ENCODE data around the gene LONRF3. TPM values are rescaled to one million over a fixed set of nuclear protein-coding genes. Genes with fewer than 3 reads are reported as not detected.

Gene LONRF3
- total RNA-seq, 6 donors from 2014 or later = 24.6 to 66.0 (median 40.8) TPM

- no peak for ATAC-seq (ENCODE audit: low FRiP score in 2 of 2)
- Histone ChIP-seq H3K4me3 (no peak overlapping the region), H3K27ac (no peak overlapping the region), H3K4me1 (no peaks in the 10 kb centered on the region), H3K9me3 (no peaks in the 10 kb centered on the region), H3K36me3 (no peaks in the 10 kb centered on the region), H3K27me3 (no peaks in the 10 kb centered on the region)
- TF ChIP-seq EP300 (IDR thresholded peaks at IDR 0.05) = no peak
- no peak for TF ChIP-seq CTCF (IDR thresholded peaks at IDR 0.05)
- no peak for TF ChIP-seq POLR2A (IDR thresholded peaks at IDR 0.05)
- TF ChIP-seq POLR2AphosphoS5 (IDR thresholded peaks at IDR 0.05) = no peak
- DNase-seq = no peak
- WGBS, 2 donors = 36 to 41% methylated on average over 2 of the region's 2 CpGs
Measured at GRCh38 chrX:118943102-118943501, 31.3 kb upstream of the LONRF3 start.

GRCh38 chrX:118945921-118946320, 28.5 kb upstream of the LONRF3 start:
- TF ChIP-seq EP300 (IDR thresholded peaks at IDR 0.05) = no peak
- no peak for TF ChIP-seq POLR2AphosphoS5 (IDR thresholded peaks at IDR 0.05)
- no peak for TF ChIP-seq POLR2A (IDR thresholded peaks at IDR 0.05)
- no peak for TF ChIP-seq CTCF (IDR thresholded peaks at IDR 0.05)
- DNase-seq = no peak
- 69 to 100% methylated on average over 2 of the region's 2 CpGs for WGBS, 2 donors

GRCh38 chrX:118948270-118948669, 26.1 kb upstream of the LONRF3 start:
- no peak for TF ChIP-seq CTCF (IDR thresholded peaks at IDR 0.05)
- TF ChIP-seq POLR2AphosphoS5 (IDR thresholded peaks at IDR 0.05) = no peak
- TF ChIP-seq POLR2A (IDR thresholded peaks at IDR 0.05) = no peak
- no peak for TF ChIP-seq EP300 (IDR thresholded peaks at IDR 0.05)
- no peak for ATAC-seq (ENCODE audit: low FRiP score in 2 of 2)
- DNase-seq = no peak
- H3K36me3 ChIP-seq = no peaks in the 10 kb centered on the region
- H3K4me3 ChIP-seq = no peak overlapping the region
- no peaks in the 10 kb centered on the region for H3K27me3 ChIP-seq
- H3K4me1 ChIP-seq = no peaks in the 10 kb centered on the region
- H3K9me3 ChIP-seq = no peaks in the 10 kb centered on the region
- H3K27ac ChIP-seq = no peak overlapping the region
- 61 to 71% methylated on average over 1 of the region's 1 CpG for WGBS, 2 donors

More at GRCh38 chrX:118945921-118946320, 28.5 kb upstream of the LONRF3 start:
- no peaks in the 10 kb centered on the region for H3K27me3 ChIP-seq
- H3K4me3 ChIP-seq = no peak overlapping the region
- no peaks in the 10 kb centered on the region for H3K9me3 ChIP-seq
- H3K4me1 ChIP-seq = no peaks in the 10 kb centered on the region
- no peak for ATAC-seq (ENCODE audit: low FRiP score in 2 of 2)
- H3K27ac ChIP-seq = no peak overlapping the region
- H3K36me3 ChIP-seq = no peaks in the 10 kb centered on the region

GRCh38 chrX:118961866-118962560, 12.4 kb upstream of the LONRF3 start:
- Histone ChIP-seq H3K36me3 (no peaks in the 10 kb centered on the region), H3K9me3 (no peaks in the 10 kb centered on the region), H3K4me3 (no peak overlapping the region), H3K27ac (no peak overlapping the region), H3K4me1 (no peaks in the 10 kb centered on the region), H3K27me3 (no peaks in the 10 kb centered on the region)
- WGBS, 2 donors = 40 to 55% methylated on average over 3 to 4 of the region's 4 CpGs
- ATAC-seq (ENCODE audit: low FRiP score in 2 of 2) (no peak), DNase-seq (no peak)
- TF ChIP-seq CTCF (IDR thresholded peaks at IDR 0.05) = no peak
- no peak for TF ChIP-seq POLR2AphosphoS5 (IDR thresholded peaks at IDR 0.05)
- TF ChIP-seq EP300 (IDR thresholded peaks at IDR 0.05) = no peak
- TF ChIP-seq POLR2A (IDR thresholded peaks at IDR 0.05) = no peak

GRCh38 chrX:118963159-118963558, 11.3 kb upstream of the LONRF3 start:
- H3K9me3 ChIP-seq = no peaks in the 10 kb centered on the region
- H3K4me1 ChIP-seq = no peaks in the 10 kb centered on the region
- 83 to 100% methylated on average over 1 to 2 of the region's 2 CpGs for WGBS, 2 donors
- H3K27ac ChIP-seq = no peak overlapping the region
- H3K36me3 ChIP-seq = no peaks in the 10 kb centered on the region
- ATAC-seq (ENCODE audit: low FRiP score in 2 of 2) = peak in 1 of 2 donors; percentile 49
- no peaks in the 10 kb centered on the region for H3K27me3 ChIP-seq
- no peak overlapping the region for H3K4me3 ChIP-seq
- TF ChIP-seq POLR2AphosphoS5 (IDR thresholded peaks at IDR 0.05) (no peak), CTCF (IDR thresholded peaks at IDR 0.05) (no peak), POLR2A (IDR thresholded peaks at IDR 0.05) (no peak), EP300 (IDR thresholded peaks at IDR 0.05) (no peak)
- DNase-seq = no peak
